GM18519 (cell line): Measurements from ENCODE around the gene RIMBP3C.
"Not testable (repeated sequence)": the region's sequence is repeated elsewhere in the genome, so short reads cannot be mapped to it uniquely, and the experiment has no call there.

ENCODE experiments used
- ATAC-seq: cut with Tn5 transposase; IDR thresholded peaks from one replicate; pipeline ENCODE4 v1.9.1; 2021; ENCODE audit warnings: mild to moderate bottlenecking, moderate library complexity; ENCODE audit not compliant: unreplicated experiment, low FRiP score

RIMBP3C gene

GRCh38 chr22:21573750-21574494 lies 22.7 kb upstream of the RIMBP3C start:
- no peak for ATAC-seq

GRCh38 chr22:21573293-21573734 lies 22.1 kb upstream of the RIMBP3C start:
- ATAC-seq, result no peak

GRCh38 chr22:21571679-21572078 lies 20.4 kb upstream of the RIMBP3C start:
- no peak for ATAC-seq

GRCh38 chr22:21570398-21570797 lies 19.1 kb upstream of the RIMBP3C start:
- no peak for ATAC-seq

GRCh38 chr22:21569459-21570170 lies 18.4 kb upstream of the RIMBP3C start:
- ATAC-seq, result no peak

- not testable (repeated sequence) for ATAC-seq
Observed at GRCh38 chr22:21569076-21569427, 17.8 kb upstream of the RIMBP3C start.

GRCh38 chr22:21568347-21569075 lies 17.2 kb upstream of the RIMBP3C start:
- ATAC-seq, result no peak

GRCh38 chr22:21567456-21568346 lies 16.4 kb upstream of the RIMBP3C start, which contains the start of gene UBE2L3:
UBE2L3 (plus strand) TSS chr22:21567714; CDS start chr22:21567745, 31 bp downstream.
- ATAC-seq, result no peak

- ATAC-seq, result no peak
Observed at GRCh38 chr22:21564411-21564810, 13.2 kb upstream of the RIMBP3C start.

- no peak for ATAC-seq
Observed at GRCh38 chr22:21563912-21564311, 12.7 kb upstream of the RIMBP3C start.

GRCh38 chr22:21560657-21561056 lies 9.4 kb upstream of the RIMBP3C start:
- ATAC-seq, result not testable (repeated sequence)

- not testable (repeated sequence) for ATAC-seq
Observed at GRCh38 chr22:21559345-21560125, 8.3 kb upstream of the RIMBP3C start.

GRCh38 chr22:21550678-21551047 lies 598 bp downstream of the RIMBP3C start:
- ATAC-seq, result not testable (repeated sequence)

- not testable (repeated sequence) for ATAC-seq
Observed at GRCh38 chr22:21550008-21550677, 1.1 kb downstream of the RIMBP3C start.

- not testable (repeated sequence) for ATAC-seq
Observed at GRCh38 chr22:21549558-21549957, 1.7 kb downstream of the RIMBP3C start.

- ATAC-seq, result not testable (repeated sequence)
Observed at GRCh38 chr22:21544432-21545322, 6.6 kb downstream of the RIMBP3C start.

- not testable (repeated sequence) for ATAC-seq
Observed at GRCh38 chr22:21539862-21540261, 11.4 kb downstream of the RIMBP3C start.
